ENCODE results near the gene ANXA1. TPM values are rescaled to one million over a fixed set of nuclear protein-coding genes. Genes with fewer than 3 reads are reported as not detected.

The ANXA1 gene
- total RNA-seq, 1 donor from 2014 or later = 376 TPM

DNA sequence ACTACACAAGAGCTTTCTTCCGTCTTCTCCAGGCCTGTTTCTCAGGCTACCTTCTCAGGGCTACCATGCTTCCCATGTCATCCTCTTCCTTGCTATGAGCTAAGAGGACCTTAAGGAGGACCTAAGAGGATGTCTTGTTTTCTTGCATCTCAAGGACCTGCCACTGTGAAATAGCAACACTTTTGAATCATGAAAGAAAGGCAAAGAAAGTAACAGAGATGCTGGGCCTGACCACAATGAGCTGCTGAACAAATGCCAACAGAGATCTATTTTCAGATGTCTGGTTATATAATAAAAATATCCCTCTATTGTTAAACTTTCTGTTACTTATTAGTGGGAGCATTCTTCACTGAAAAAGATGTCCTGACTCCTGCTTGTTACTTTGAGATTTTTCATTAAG lies 36.7 kb upstream of the ANXA1 start:
- H3K27me3 Mint-ChIP-seq (ENCODE audit: low read depth) = no peaks in the 10 kb centered on the region
- peak overlapping the region; percentile 37 for H3K27ac Mint-ChIP-seq (ENCODE audit: unreplicated experiment)
- no peak overlapping the region for H3K4me3 Mint-ChIP-seq (ENCODE audit: unreplicated experiment)
- TF ChIP-seq, protein P1, sequence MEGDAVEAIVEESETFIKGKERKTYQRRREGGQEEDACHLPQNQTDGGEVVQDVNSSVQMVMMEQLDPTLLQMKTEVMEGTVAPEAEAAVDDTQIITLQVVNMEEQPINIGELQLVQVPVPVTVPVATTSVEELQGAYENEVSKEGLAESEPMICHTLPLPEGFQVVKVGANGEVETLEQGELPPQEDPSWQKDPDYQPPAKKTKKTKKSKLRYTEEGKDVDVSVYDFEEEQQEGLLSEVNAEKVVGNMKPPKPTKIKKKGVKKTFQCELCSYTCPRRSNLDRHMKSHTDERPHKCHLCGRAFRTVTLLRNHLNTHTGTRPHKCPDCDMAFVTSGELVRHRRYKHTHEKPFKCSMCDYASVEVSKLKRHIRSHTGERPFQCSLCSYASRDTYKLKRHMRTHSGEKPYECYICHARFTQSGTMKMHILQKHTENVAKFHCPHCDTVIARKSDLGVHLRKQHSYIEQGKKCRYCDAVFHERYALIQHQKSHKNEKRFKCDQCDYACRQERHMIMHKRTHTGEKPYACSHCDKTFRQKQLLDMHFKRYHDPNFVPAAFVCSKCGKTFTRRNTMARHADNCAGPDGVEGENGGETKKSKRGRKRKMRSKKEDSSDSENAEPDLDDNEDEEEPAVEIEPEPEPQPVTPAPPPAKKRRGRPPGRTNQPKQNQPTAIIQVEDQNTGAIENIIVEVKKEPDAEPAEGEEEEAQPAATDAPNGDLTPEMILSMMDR (IDR thresholded peaks at IDR 0.05) = no peak
- DNase-seq (ENCODE audit: low spot score) = no peak
- H3K4me1 Mint-ChIP-seq (ENCODE audit: low read depth) = peaks cover 33% of the 10 kb centered on the region
- no peaks in the 10 kb centered on the region for H3K36me3 Mint-ChIP-seq (ENCODE audit: low read depth)
- no peaks in the 10 kb centered on the region for H3K9me3 Mint-ChIP-seq (ENCODE audit: low read depth)

GRCh38 chr9:73116031-73116430 lies 35.6 kb upstream of the ANXA1 start:
- Mint-ChIP-seq H3K4me3 (ENCODE audit: unreplicated experiment) (no peak overlapping the region), H3K27me3 (ENCODE audit: low read depth) (no peaks in the 10 kb centered on the region), H3K27ac (ENCODE audit: unreplicated experiment) (peak overlapping the region; percentile 50), H3K9me3 (ENCODE audit: low read depth) (no peaks in the 10 kb centered on the region), H3K4me1 (ENCODE audit: low read depth) (peaks cover 33% of the 10 kb centered on the region), H3K36me3 (ENCODE audit: low read depth) (no peaks in the 10 kb centered on the region)
- no peak for DNase-seq (ENCODE audit: low spot score)
- TF ChIP-seq, protein P1 (IDR thresholded peaks at IDR 0.05) = no peak

DNA sequence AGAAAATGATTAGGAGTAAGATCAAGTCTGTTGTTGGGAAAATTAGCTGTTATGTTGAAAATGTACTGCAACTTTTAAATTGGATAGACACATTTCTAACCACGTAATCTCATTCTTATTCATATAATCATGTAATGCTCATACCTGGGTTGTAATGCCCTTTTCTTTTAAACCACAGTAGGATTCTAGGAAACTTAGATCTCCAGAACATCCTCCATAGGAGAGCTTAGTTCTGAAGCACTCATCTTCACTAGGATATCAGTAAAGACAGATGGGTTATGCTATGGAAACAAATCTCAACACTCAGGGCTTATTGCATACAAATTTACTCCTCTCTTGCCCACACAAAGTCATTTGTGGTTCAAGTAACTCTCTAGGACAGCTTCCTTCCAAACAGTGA lies 34.8 kb upstream of the ANXA1 start:
- Mint-ChIP-seq H3K4me1 (ENCODE audit: low read depth) (peaks cover 33% of the 10 kb centered on the region), H3K27ac (ENCODE audit: unreplicated experiment) (no peak overlapping the region), H3K9me3 (ENCODE audit: low read depth) (no peaks in the 10 kb centered on the region), H3K27me3 (ENCODE audit: low read depth) (no peaks in the 10 kb centered on the region), H3K36me3 (ENCODE audit: low read depth) (no peaks in the 10 kb centered on the region), H3K4me3 (ENCODE audit: unreplicated experiment) (no peak overlapping the region)
- TF ChIP-seq, protein P1 (IDR thresholded peaks at IDR 0.05) = no peak
- no peak for DNase-seq (ENCODE audit: low spot score)

- no peaks in the 10 kb centered on the region for H3K9me3 Mint-ChIP-seq (ENCODE audit: low read depth)
- peaks cover 33% of the 10 kb centered on the region for H3K4me1 Mint-ChIP-seq (ENCODE audit: low read depth)
- no peak for DNase-seq (ENCODE audit: low spot score)
- no peaks in the 10 kb centered on the region for H3K27me3 Mint-ChIP-seq (ENCODE audit: low read depth)
- H3K4me3 Mint-ChIP-seq (ENCODE audit: unreplicated experiment) = no peak overlapping the region
- no peaks in the 10 kb centered on the region for H3K36me3 Mint-ChIP-seq (ENCODE audit: low read depth)
- H3K27ac Mint-ChIP-seq (ENCODE audit: unreplicated experiment) = no peak overlapping the region
- TF ChIP-seq, protein P1 (IDR thresholded peaks at IDR 0.05) = no peak
These were observed 33.4 kb upstream of the ANXA1 start for GRCh38 chr9:73118286-73118685.

GRCh38 chr9:73118898-73119554 lies 32.6 kb upstream of the ANXA1 start:
- Mint-ChIP-seq H3K4me3 (ENCODE audit: unreplicated experiment) (no peak overlapping the region), H3K36me3 (ENCODE audit: low read depth) (no peaks in the 10 kb centered on the region), H3K9me3 (ENCODE audit: low read depth) (no peaks in the 10 kb centered on the region), H3K27ac (ENCODE audit: unreplicated experiment) (no peak overlapping the region), H3K4me1 (ENCODE audit: low read depth) (peaks cover 33% of the 10 kb centered on the region), H3K27me3 (ENCODE audit: low read depth) (no peaks in the 10 kb centered on the region)
- TF ChIP-seq, protein P1 (IDR thresholded peaks at IDR 0.05) = no peak
- no peak for DNase-seq (ENCODE audit: low spot score)

Measured in chondrocyte (in vitro differentiated cells).